Upper lobe of left lung (tissue), 4 donors: ENCODE results near the gene CD300LB.

Experiments
- POLR2A ChIP-seq, 4 donors: fragments of 450-650 bp; IDR thresholded peaks; one replicate each; pipeline ENCODE4 v1.5.1; 2016 to 2017; ENCODE audit warnings: antibody characterized with exemption in 4 of 4, mild to moderate bottlenecking in 2 of 4
- POLR2AphosphoS5 ChIP-seq, 2 donors: sonication (generic); formaldehyde crosslinking; IDR thresholded peaks; one replicate each; pipeline ENCODE4 v1.5.1; 2017; ENCODE audit warnings: antibody characterized with exemption in 2 of 2
- TF ChIP-seq, protein P1 (sequence below), 6 experiments: fragments of 450-650 bp in 4 of 6; fragments of 200-600 bp in 2 of 6; sonication (generic) in 2 of 6; IDR thresholded peaks; one replicate each; pipeline ENCODE4 v1.5.1; 2016 to 2019; ENCODE audit warnings: antibody characterized with exemption in 6 of 6

DNA sequence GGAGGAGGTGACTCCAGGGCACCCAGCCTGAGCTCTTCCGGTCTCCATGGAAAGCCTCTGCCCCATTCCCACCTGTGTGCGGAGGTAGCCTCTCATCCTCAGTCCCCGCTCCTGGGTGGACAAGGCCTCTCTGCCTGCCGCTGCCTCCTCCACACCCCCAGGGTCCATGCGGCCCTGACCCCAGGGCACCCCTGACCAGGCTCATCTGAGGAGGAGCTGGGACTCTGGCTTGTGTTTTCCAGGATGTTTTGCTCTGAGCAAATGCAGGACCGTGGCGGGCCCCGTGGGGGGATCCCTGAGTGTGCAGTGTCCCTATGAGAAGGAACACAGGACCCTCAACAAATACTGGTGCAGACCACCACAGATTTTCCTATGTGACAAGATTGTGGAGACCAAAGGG lies 58.0 kb downstream of the CD300LB start:
- TF ChIP-seq POLR2AphosphoS5 (IDR thresholded peaks at IDR 0.05) (no peak), POLR2A (IDR thresholded peaks at IDR 0.05) (no peak)
- TF ChIP-seq, protein P1, sequence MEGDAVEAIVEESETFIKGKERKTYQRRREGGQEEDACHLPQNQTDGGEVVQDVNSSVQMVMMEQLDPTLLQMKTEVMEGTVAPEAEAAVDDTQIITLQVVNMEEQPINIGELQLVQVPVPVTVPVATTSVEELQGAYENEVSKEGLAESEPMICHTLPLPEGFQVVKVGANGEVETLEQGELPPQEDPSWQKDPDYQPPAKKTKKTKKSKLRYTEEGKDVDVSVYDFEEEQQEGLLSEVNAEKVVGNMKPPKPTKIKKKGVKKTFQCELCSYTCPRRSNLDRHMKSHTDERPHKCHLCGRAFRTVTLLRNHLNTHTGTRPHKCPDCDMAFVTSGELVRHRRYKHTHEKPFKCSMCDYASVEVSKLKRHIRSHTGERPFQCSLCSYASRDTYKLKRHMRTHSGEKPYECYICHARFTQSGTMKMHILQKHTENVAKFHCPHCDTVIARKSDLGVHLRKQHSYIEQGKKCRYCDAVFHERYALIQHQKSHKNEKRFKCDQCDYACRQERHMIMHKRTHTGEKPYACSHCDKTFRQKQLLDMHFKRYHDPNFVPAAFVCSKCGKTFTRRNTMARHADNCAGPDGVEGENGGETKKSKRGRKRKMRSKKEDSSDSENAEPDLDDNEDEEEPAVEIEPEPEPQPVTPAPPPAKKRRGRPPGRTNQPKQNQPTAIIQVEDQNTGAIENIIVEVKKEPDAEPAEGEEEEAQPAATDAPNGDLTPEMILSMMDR (IDR thresholded peaks at IDR 0.05): no peak
